Chondrocyte (in vitro differentiated cells): ENCODE results near the gene RHEB. TPM values are rescaled to one million over a fixed set of nuclear protein-coding genes. Genes with fewer than 3 reads are reported as not detected.
A peak's percentile ranks its signal among the peaks of the same experiment; 100 is the strongest.

Source experiments
- DNase-seq: peaks from one replicate; pipeline ENCODE4 v3.0.0; 2021; ENCODE audit warnings: mixed read lengths, low spot score
- H3K27ac Mint-ChIP-seq: one replicate; pipeline ENCODE4 v1.8.0; 2021; ENCODE audit warnings: mild to moderate bottlenecking, moderate library complexity, mixed read lengths; ENCODE audit not compliant: unreplicated experiment
- H3K27me3 Mint-ChIP-seq: 2 replicates; pipeline ENCODE4 v1.8.0; 2021; ENCODE audit warnings: low read depth, mixed read lengths
- H3K36me3 Mint-ChIP-seq: 2 replicates; pipeline ENCODE4 v1.8.0; 2021; ENCODE audit warnings: low read depth, mixed read lengths
- H3K4me1 Mint-ChIP-seq: 2 replicates; pipeline ENCODE4 v1.8.0; 2021; ENCODE audit warnings: low read depth, mild to moderate bottlenecking, mixed read lengths
- H3K4me3 Mint-ChIP-seq: one replicate; pipeline ENCODE4 v1.8.0; 2021; ENCODE audit warnings: mild to moderate bottlenecking, moderate library complexity, mixed read lengths; ENCODE audit not compliant: unreplicated experiment
- H3K9me3 Mint-ChIP-seq: 2 replicates; pipeline ENCODE4 v1.8.0; 2021; ENCODE audit warnings: low read depth, mixed read lengths
- CTCF ChIP-seq: fragments of 200-600 bp; sonication (generic); IDR thresholded peaks from 2 replicates; pipeline ENCODE4 v1.5.0; 2021; ENCODE audit warnings: antibody characterized with exemption, mild to moderate bottlenecking, moderate library complexity
- total RNA-seq: library from RNA; stranded (reverse); gene quantifications from 3 replicates; pipeline ENCODE4 v1.2.1, GENCODE V29; 2021

RHEB gene
- total RNA-seq, 1 donor from 2014 or later = 126 TPM

- Mint-ChIP-seq H3K27ac (no peak overlapping the region), H3K36me3 (no peaks in the 10 kb centered on the region), H3K27me3 (no peaks in the 10 kb centered on the region), H3K9me3 (no peaks in the 10 kb centered on the region), H3K4me1 (peaks cover 39% of the 10 kb centered on the region), H3K4me3 (no peak overlapping the region)
- DNase-seq = no peak
- TF ChIP-seq CTCF = no peak
These were observed 89.1 kb downstream of the RHEB start for GRCh38 chr7:151430391-151431205.

GRCh38 chr7:151429560-151430331, 89.9 kb downstream of the RHEB start:
- DNase-seq = no peak
- H3K4me1 Mint-ChIP-seq = peaks cover 40% of the 10 kb centered on the region
- TF ChIP-seq CTCF = no peak
- H3K4me3 Mint-ChIP-seq = no peak overlapping the region
- peak overlapping the region; percentile 15 for H3K27ac Mint-ChIP-seq
- H3K27me3 Mint-ChIP-seq = no peaks in the 10 kb centered on the region
- H3K36me3 Mint-ChIP-seq = no peaks in the 10 kb centered on the region
- H3K9me3 Mint-ChIP-seq = no peaks in the 10 kb centered on the region

- H3K4me1 Mint-ChIP-seq = peaks cover 40% of the 10 kb centered on the region
These were observed 90.5 kb downstream of the RHEB start for GRCh38 chr7:151429237-151429559.

GRCh38 chr7:151428378-151429236, 91.1 kb downstream of the RHEB start:
- Mint-ChIP-seq H3K27ac (peak overlapping the region; percentile 63), H3K27me3 (no peaks in the 10 kb centered on the region), H3K36me3 (no peaks in the 10 kb centered on the region), H3K4me1 (peaks cover 40% of the 10 kb centered on the region), H3K9me3 (no peaks in the 10 kb centered on the region), H3K4me3 (no peak overlapping the region)
- no peak for TF ChIP-seq CTCF
- DNase-seq = no peak

More at GRCh38 chr7:151429237-151429559, 90.5 kb downstream of the RHEB start:
- no peak for DNase-seq
- Mint-ChIP-seq H3K27me3 (no peaks in the 10 kb centered on the region), H3K9me3 (no peaks in the 10 kb centered on the region), H3K27ac (no peak overlapping the region), H3K4me3 (no peak overlapping the region), H3K36me3 (no peaks in the 10 kb centered on the region)
- TF ChIP-seq CTCF = no peak
